HL-60 (cell line): Measurements from ENCODE around the gene TNFSF11.

ENCODE experiments used
- DNase-seq, 2 experiments: peaks; one replicate each; pipeline ENCODE4 v3.0.0-alpha.2; 2010 to 2020; ENCODE audit warnings: low read depth in 1 of 2, low spot score in 1 of 2
- H3K27ac ChIP-seq: fragments of 250-450 bp; sonication (Bioruptor Pico); replicated peaks from 2 replicates; pipeline ENCODE4 v1.5.1; 2020; ENCODE audit warnings: mild to moderate bottlenecking, moderate library complexity
- H3K27me3 ChIP-seq: fragments of 250-450 bp; sonication (Bioruptor Pico); 2 replicates; pipeline ENCODE4 v1.5.1; 2021; ENCODE audit warnings: mild to moderate bottlenecking, moderate library complexity; ENCODE audit not compliant: insufficient read depth, poor library complexity, severe bottlenecking
- H3K4me3 ChIP-seq: replicated peaks from 2 replicates; pipeline ENCODE4 v1.5.1; 2011; ENCODE audit warnings: mild to moderate bottlenecking, control low read depth, low read length; ENCODE audit not compliant: insufficient read depth
- GABPA ChIP-seq: IDR thresholded peaks from 2 replicates; pipeline ENCODE4 v1.6.1; 2012; ENCODE audit warnings: low read depth
- POLR2AphosphoS5 ChIP-seq: IDR thresholded peaks from 2 replicates; pipeline ENCODE4 v1.6.1; 2012; ENCODE audit warnings: low read depth
- SPI1 ChIP-seq: IDR thresholded peaks from 2 replicates; pipeline ENCODE4 v1.6.1; 2012; ENCODE audit warnings: low read depth, mild to moderate bottlenecking, borderline replicate concordance
- TF ChIP-seq, protein P1 (sequence below): IDR thresholded peaks from 2 replicates; pipeline ENCODE4 v1.6.1; 2012; ENCODE audit warnings: low read depth; ENCODE audit not compliant: insufficient replicate concordance
- TF ChIP-seq, protein P2 (sequence below): IDR thresholded peaks from one replicate; pipeline ENCODE4 v1.5.1; 2011; ENCODE audit warnings: low read length, control low read depth, inconsistent platforms; ENCODE audit not compliant: insufficient read depth

Gene TNFSF11

DNA sequence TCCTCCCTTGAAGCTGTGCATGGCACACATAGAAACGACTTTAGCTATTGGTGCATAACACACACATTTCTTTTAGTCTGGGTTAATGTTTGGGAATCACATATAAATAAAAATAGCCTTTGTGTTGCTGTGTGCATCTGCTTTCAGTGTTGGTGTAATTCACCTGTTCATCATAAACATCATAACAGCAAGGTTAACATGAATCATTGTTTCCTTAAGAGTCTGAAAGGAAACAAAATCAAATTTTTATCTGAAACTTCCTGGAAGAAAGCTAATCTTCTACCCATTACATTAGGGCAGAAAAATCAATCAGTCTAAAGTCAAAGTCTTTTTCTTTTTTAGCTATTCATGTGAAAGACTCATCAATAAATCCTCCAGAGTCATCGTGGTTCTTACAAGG is 35.0 kb upstream of the TNFSF11 start:
- TF ChIP-seq, protein P1, sequence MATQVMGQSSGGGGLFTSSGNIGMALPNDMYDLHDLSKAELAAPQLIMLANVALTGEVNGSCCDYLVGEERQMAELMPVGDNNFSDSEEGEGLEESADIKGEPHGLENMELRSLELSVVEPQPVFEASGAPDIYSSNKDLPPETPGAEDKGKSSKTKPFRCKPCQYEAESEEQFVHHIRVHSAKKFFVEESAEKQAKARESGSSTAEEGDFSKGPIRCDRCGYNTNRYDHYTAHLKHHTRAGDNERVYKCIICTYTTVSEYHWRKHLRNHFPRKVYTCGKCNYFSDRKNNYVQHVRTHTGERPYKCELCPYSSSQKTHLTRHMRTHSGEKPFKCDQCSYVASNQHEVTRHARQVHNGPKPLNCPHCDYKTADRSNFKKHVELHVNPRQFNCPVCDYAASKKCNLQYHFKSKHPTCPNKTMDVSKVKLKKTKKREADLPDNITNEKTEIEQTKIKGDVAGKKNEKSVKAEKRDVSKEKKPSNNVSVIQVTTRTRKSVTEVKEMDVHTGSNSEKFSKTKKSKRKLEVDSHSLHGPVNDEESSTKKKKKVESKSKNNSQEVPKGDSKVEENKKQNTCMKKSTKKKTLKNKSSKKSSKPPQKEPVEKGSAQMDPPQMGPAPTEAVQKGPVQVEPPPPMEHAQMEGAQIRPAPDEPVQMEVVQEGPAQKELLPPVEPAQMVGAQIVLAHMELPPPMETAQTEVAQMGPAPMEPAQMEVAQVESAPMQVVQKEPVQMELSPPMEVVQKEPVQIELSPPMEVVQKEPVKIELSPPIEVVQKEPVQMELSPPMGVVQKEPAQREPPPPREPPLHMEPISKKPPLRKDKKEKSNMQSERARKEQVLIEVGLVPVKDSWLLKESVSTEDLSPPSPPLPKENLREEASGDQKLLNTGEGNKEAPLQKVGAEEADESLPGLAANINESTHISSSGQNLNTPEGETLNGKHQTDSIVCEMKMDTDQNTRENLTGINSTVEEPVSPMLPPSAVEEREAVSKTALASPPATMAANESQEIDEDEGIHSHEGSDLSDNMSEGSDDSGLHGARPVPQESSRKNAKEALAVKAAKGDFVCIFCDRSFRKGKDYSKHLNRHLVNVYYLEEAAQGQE: no peak
- TF ChIP-seq POLR2AphosphoS5 (no peak), SPI1 (no peak), GABPA (no peak)
- TF ChIP-seq, protein P2, sequence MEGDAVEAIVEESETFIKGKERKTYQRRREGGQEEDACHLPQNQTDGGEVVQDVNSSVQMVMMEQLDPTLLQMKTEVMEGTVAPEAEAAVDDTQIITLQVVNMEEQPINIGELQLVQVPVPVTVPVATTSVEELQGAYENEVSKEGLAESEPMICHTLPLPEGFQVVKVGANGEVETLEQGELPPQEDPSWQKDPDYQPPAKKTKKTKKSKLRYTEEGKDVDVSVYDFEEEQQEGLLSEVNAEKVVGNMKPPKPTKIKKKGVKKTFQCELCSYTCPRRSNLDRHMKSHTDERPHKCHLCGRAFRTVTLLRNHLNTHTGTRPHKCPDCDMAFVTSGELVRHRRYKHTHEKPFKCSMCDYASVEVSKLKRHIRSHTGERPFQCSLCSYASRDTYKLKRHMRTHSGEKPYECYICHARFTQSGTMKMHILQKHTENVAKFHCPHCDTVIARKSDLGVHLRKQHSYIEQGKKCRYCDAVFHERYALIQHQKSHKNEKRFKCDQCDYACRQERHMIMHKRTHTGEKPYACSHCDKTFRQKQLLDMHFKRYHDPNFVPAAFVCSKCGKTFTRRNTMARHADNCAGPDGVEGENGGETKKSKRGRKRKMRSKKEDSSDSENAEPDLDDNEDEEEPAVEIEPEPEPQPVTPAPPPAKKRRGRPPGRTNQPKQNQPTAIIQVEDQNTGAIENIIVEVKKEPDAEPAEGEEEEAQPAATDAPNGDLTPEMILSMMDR: no peak
- no peak for DNase-seq
- Histone ChIP-seq H3K27me3 (peaks cover 10% of the 10 kb centered on the region), H3K27ac (no peak overlapping the region), H3K4me3 (no peak overlapping the region)

DNA sequence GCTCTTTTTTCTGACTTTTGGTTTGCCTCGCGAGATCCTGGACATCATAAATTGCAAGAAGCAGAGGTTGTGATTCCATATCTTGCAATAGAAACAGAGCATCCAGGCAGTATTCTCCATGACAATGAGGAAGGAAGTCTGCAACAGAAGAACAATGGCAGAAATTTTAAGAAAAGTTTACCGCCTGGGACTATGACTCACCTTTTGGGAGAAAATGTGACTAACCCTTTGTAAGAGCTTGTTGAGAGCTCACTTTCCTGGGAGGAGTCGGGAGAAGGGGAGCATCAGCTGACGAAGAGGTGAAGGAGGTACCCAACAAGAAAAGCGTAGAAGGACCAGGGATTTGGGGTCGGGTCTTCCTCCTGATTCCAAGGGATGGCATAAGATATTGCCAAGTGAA is 34.3 kb upstream of the TNFSF11 start:
- DNase-seq: no peak
- TF ChIP-seq GABPA: no peak
- TF ChIP-seq, protein P1: no peak
- TF ChIP-seq SPI1: no peak
- TF ChIP-seq POLR2AphosphoS5: no peak
- TF ChIP-seq, protein P2: no peak
- no peak overlapping the region for H3K27ac ChIP-seq
- H3K4me3 ChIP-seq: no peak overlapping the region
- H3K27me3 ChIP-seq: peaks cover 11% of the 10 kb centered on the region

DNA sequence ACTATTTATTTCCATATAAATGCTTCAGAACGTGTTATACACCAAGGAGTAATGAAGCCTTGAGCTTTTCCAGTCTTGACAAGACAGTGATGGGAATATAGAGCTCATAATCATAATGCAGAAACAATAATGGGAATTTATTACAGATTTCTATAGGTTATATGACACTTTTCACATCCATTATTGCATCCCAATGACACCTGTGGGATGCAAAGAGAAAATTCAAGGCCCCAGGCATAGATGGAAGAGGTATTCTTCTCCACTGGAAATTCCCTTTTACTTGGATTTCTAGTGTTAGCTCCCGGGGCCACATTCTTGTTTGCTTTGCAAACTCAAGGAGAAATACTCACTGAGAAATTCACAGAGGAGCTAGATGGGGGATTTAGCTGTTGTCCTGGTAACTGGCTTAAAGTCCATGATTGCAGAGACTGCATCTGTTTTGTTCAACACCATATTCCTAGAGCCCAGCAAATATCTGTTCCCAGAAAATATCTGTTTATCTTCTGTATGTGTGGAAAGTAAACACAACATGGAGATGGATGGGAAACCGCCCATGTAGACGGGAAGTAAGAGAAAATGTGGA is 30.6 kb upstream of the TNFSF11 start:
- Histone ChIP-seq H3K27me3 (peaks cover 6% of the 10 kb centered on the region), H3K27ac (no peak overlapping the region), H3K4me3 (no peak overlapping the region)
- no peak for DNase-seq
- TF ChIP-seq SPI1: no peak
- no peak for TF ChIP-seq POLR2AphosphoS5
- TF ChIP-seq, protein P1: no peak
- TF ChIP-seq, protein P2: no peak
